Colonic mucosa (tissue), 4 donors: ENCODE results near the gene MAST2. TPM values are rescaled to one million over a fixed set of nuclear protein-coding genes. Genes with fewer than 3 reads are reported as not detected.

Experiments used
- DNase-seq: peaks from one replicate; pipeline ENCODE4 v3.0.0-alpha.2; 2020
- H3K27ac ChIP-seq: fragments of 200-600 bp; one replicate; pipeline ENCODE4 v1.8.0; 2021
- H3K27me3 ChIP-seq: fragments of 200-600 bp; one replicate; pipeline ENCODE4 v1.8.0; 2021
- H3K36me3 ChIP-seq: fragments of 200-600 bp; one replicate; pipeline ENCODE4 v1.8.0; 2021
- H3K4me1 ChIP-seq: fragments of 200-600 bp; one replicate; pipeline ENCODE4 v1.8.0; 2021; ENCODE audit warnings: mild to moderate bottlenecking
- H3K4me3 ChIP-seq: fragments of 200-600 bp; one replicate; pipeline ENCODE4 v1.8.0; 2021
- H3K9ac ChIP-seq, 2 donors: one replicate each; pipeline ENCODE4 v1.7.0; 2013; ENCODE audit warnings: control low read depth in 2 of 2, low read depth in 2 of 2, low read length in 2 of 2
- H3K9me3 ChIP-seq: fragments of 200-600 bp; one replicate; pipeline ENCODE4 v1.8.0; 2021
- CTCF ChIP-seq: fragments of 200-600 bp; IDR thresholded peaks from one replicate; pipeline ENCODE4 v1.8.0; 2022; ENCODE audit warnings: antibody characterized with exemption, mild to moderate bottlenecking
- intact Hi-C: fragments of 100-400 bp; cut with DNase I; formaldehyde crosslinking; loops from one replicate; pipeline ENCODE4 v1.14.1; 2022
- total RNA-seq, 2 donors: library from RNA; stranded (reverse); fragmentation: NEBNext Ultra II Directional in 1 of 2; extraction: Animal tissue kit (Norgen Biotek cat#: 25700) in 1 of 2; gene quantifications; one replicate each; pipeline ENCODE4 v1.2.1, GENCODE V29; 2021
- donor health status: healthy.
- donor health status: DM: no; HTN: no; CAD: no.
- donor health status: DM: no; HTN: no; CAD: no.

Gene MAST2
- total RNA-seq, 2 donors from 2014 or later, result 76.3 to 79.1 TPM

- TF ChIP-seq CTCF, result no peak
- intact Hi-C loops, result no loop called here
- Histone ChIP-seq H3K4me3 (no peak overlapping the region), H3K36me3 (no peaks in the 10 kb centered on the region), H3K4me1 (no peaks in the 10 kb centered on the region), H3K27me3 (no peaks in the 10 kb centered on the region), H3K9me3 (no peaks in the 10 kb centered on the region), H3K9ac (no peak overlapping the region), H3K27ac (no peak overlapping the region)
- no peak for DNase-seq
Measured at GRCh38 chr1:46077644-46078043, 274.2 kb downstream of the MAST2 start.

- DNase-seq, result no peak
- Histone ChIP-seq H3K27me3 (no peaks in the 10 kb centered on the region), H3K4me3 (no peak overlapping the region), H3K4me1 (no peaks in the 10 kb centered on the region), H3K9ac (no peak overlapping the region), H3K9me3 (no peaks in the 10 kb centered on the region), H3K36me3 (no peaks in the 10 kb centered on the region), H3K27ac (no peak overlapping the region)
- intact Hi-C loops, result no loop called here
- TF ChIP-seq CTCF, result no peak
Measured at GRCh38 chr1:46080257-46080656, 276.8 kb downstream of the MAST2 start.

- TF ChIP-seq CTCF, result no peak
- Histone ChIP-seq H3K9me3 (no peaks in the 10 kb centered on the region), H3K4me3 (no peak overlapping the region), H3K36me3 (no peaks in the 10 kb centered on the region), H3K9ac (no peak overlapping the region), H3K27me3 (no peaks in the 10 kb centered on the region), H3K4me1 (no peaks in the 10 kb centered on the region), H3K27ac (no peak overlapping the region)
- DNase-seq, result no peak
- intact Hi-C loops, result no loop called here
Measured at GRCh38 chr1:46081206-46081605, 277.8 kb downstream of the MAST2 start.

GRCh38 chr1:46081619-46082018 lies 278.2 kb downstream of the MAST2 start:
- TF ChIP-seq CTCF, result no peak
- no peaks in the 10 kb centered on the region for H3K9me3 ChIP-seq
- H3K27ac ChIP-seq, result no peak overlapping the region
- H3K4me3 ChIP-seq, result no peak overlapping the region
- H3K9ac ChIP-seq, result no peak overlapping the region
- no peaks in the 10 kb centered on the region for H3K27me3 ChIP-seq
- no peaks in the 10 kb centered on the region for H3K36me3 ChIP-seq
- intact Hi-C loops, result no loop called here
- no peak for DNase-seq
- no peaks in the 10 kb centered on the region for H3K4me1 ChIP-seq

- Histone ChIP-seq H3K27me3 (no peaks in the 10 kb centered on the region), H3K9me3 (no peaks in the 10 kb centered on the region), H3K36me3 (no peaks in the 10 kb centered on the region), H3K9ac (no peak overlapping the region), H3K4me3 (no peak overlapping the region), H3K27ac (no peak overlapping the region), H3K4me1 (no peaks in the 10 kb centered on the region)
- intact Hi-C loops, result no loop called here
- no peak for TF ChIP-seq CTCF
- no peak for DNase-seq
Measured at GRCh38 chr1:46083579-46083978, 280.2 kb downstream of the MAST2 start.
